DND-41 (cell line): Measurements from ENCODE around the gene MAGEC3.

Experiments
- ATAC-seq: fragments of 200-7000 bp; cut with Tn5 transposase; 3 replicates; pipeline ENCODE4 v1.9.1; 2021; ENCODE audit warnings: low read depth; ENCODE audit not compliant: insufficient read depth
- DNase-seq: peaks from one replicate; pipeline ENCODE4 v3.0.0-alpha.2; 2020
- H2AFZ ChIP-seq: 2 replicates; pipeline ENCODE4 v1.6.0; 2012; ENCODE audit warnings: low read depth, low read length
- H3K27ac ChIP-seq: 2 replicates; pipeline ENCODE4 v1.5.1; 2012; ENCODE audit warnings: low read length, inconsistent platforms
- H3K27me3 ChIP-seq: fragments of 200-600 bp; sonication (generic); 2 replicates; pipeline ENCODE4 v1.6.0; 2012; ENCODE audit warnings: low read length, mild to moderate bottlenecking, inconsistent platforms; ENCODE audit not compliant: insufficient read depth, poor library complexity
- H3K36me3 ChIP-seq: 2 replicates; pipeline ENCODE4 v1.5.1; 2012; ENCODE audit warnings: low read length, inconsistent platforms; ENCODE audit not compliant: insufficient read depth
- H3K4me1 ChIP-seq: 2 replicates; pipeline ENCODE4 v1.5.1; 2012; ENCODE audit warnings: mild to moderate bottlenecking, low read length; ENCODE audit not compliant: insufficient read depth
- H3K4me2 ChIP-seq: 2 replicates; pipeline ENCODE4 v1.6.0; 2012; ENCODE audit warnings: mild to moderate bottlenecking, moderate library complexity, low read length, inconsistent platforms; ENCODE audit not compliant: insufficient read depth
- H3K4me3 ChIP-seq, 2 experiments: fragments of 200-600 bp in 1 of 2; shearing (Covaris generic) in 1 of 2; 2 replicates each; pipeline ENCODE4 v1.5.1; 2012 to 2016; ENCODE audit warnings: inconsistent platforms in 2 of 2, low read length in 2 of 2, mild to moderate bottlenecking in 2 of 2, low read depth in 1 of 2, moderate library complexity in 1 of 2
- H3K79me2 ChIP-seq: 2 replicates; pipeline ENCODE4 v1.6.0; 2012; ENCODE audit warnings: low read length, inconsistent platforms; ENCODE audit not compliant: insufficient read depth
- H3K9ac ChIP-seq: 2 replicates; pipeline ENCODE4 v1.6.0; 2012; ENCODE audit warnings: low read depth, mild to moderate bottlenecking, inconsistent platforms, low read length, moderate library complexity
- H3K9me3 ChIP-seq: 2 replicates; pipeline ENCODE4 v1.5.1; 2012; ENCODE audit warnings: low read length, moderate library complexity, mild to moderate bottlenecking, inconsistent platforms; ENCODE audit not compliant: insufficient read depth, severe bottlenecking
- H4K20me1 ChIP-seq: 2 replicates; pipeline ENCODE4 v1.6.0; 2012; ENCODE audit warnings: low read length; ENCODE audit not compliant: insufficient read depth
- CTCF ChIP-seq: IDR thresholded peaks from 2 replicates; pipeline ENCODE4 v1.5.1; 2012; ENCODE audit warnings: borderline replicate concordance, low read length, moderate library complexity, mild to moderate bottlenecking; ENCODE audit not compliant: poor library complexity, severe bottlenecking; ENCODE audit errors: extremely low read depth
- EZH2 ChIP-seq: IDR thresholded peaks from 3 replicates; pipeline ENCODE4 v1.6.1; 2012; ENCODE audit warnings: borderline replicate concordance, low read depth, mild to moderate bottlenecking, moderate library complexity, low read length, inconsistent platforms; ENCODE audit not compliant: severe bottlenecking

MAGEC3 gene

GRCh38 chrX:141904262-141904661 lies 66.1 kb downstream of the MAGEC3 start:
- Histone ChIP-seq H3K79me2 (no peaks in the 10 kb centered on the region), H3K27ac (no peak overlapping the region), H3K9ac (no peak overlapping the region), H3K4me1 (no peaks in the 10 kb centered on the region), H3K27me3 (no peaks in the 10 kb centered on the region), H3K4me3 (no peak overlapping the region), H3K9me3 (no peaks in the 10 kb centered on the region), H3K36me3 (no peaks in the 10 kb centered on the region), H2AFZ (no peak overlapping the region), H3K4me2 (no peak overlapping the region), H4K20me1 (no peaks in the 10 kb centered on the region)
- TF ChIP-seq CTCF (no peak), EZH2 (no peak)
- DNase-seq, result no peak
- ATAC-seq, result no peak

- Histone ChIP-seq H4K20me1 (no peaks in the 10 kb centered on the region), H3K27me3 (no peaks in the 10 kb centered on the region)
- no peak for DNase-seq
Observed at GRCh38 chrX:141917801-141918200, 79.7 kb downstream of the MAGEC3 start.

GRCh38 chrX:141924293-141924692 lies 86.2 kb downstream of the MAGEC3 start:
- no peak overlapping the region for H3K9ac ChIP-seq
- H3K4me3 ChIP-seq, result no peak overlapping the region
- no peak overlapping the region for H2AFZ ChIP-seq
- DNase-seq (no peak), ATAC-seq (no peak)
- no peak overlapping the region for H3K4me2 ChIP-seq
- H3K27ac ChIP-seq, result no peak overlapping the region
- H3K27me3 ChIP-seq, result no peaks in the 10 kb centered on the region
- H3K4me1 ChIP-seq, result no peaks in the 10 kb centered on the region
- no peaks in the 10 kb centered on the region for H3K9me3 ChIP-seq
- no peaks in the 10 kb centered on the region for H4K20me1 ChIP-seq
- no peak for TF ChIP-seq EZH2
- TF ChIP-seq CTCF, result no peak
- no peaks in the 10 kb centered on the region for H3K79me2 ChIP-seq
- H3K36me3 ChIP-seq, result no peaks in the 10 kb centered on the region

More at GRCh38 chrX:141917801-141918200, 79.7 kb downstream of the MAGEC3 start:
- no peak for TF ChIP-seq CTCF
- TF ChIP-seq EZH2, result no peak
- Histone ChIP-seq H3K4me2 (no peak overlapping the region), H3K9me3 (no peaks in the 10 kb centered on the region), H3K36me3 (no peaks in the 10 kb centered on the region), H3K79me2 (no peaks in the 10 kb centered on the region), H3K4me1 (no peaks in the 10 kb centered on the region), H3K4me3 (no peak overlapping the region), H3K9ac (no peak overlapping the region), H2AFZ (no peak overlapping the region), H3K27ac (no peak overlapping the region)
- ATAC-seq, result no peak

GRCh38 chrX:141928432-141928831 lies 90.3 kb downstream of the MAGEC3 start:
- H3K4me2 ChIP-seq, result no peak overlapping the region

More at GRCh38 chrX:141928432-141928831, 90.3 kb downstream of the MAGEC3 start:
- Histone ChIP-seq H3K36me3 (no peaks in the 10 kb centered on the region), H4K20me1 (no peaks in the 10 kb centered on the region), H3K4me1 (no peaks in the 10 kb centered on the region), H2AFZ (no peak overlapping the region), H3K4me3 (no peak overlapping the region), H3K27ac (no peak overlapping the region), H3K27me3 (no peaks in the 10 kb centered on the region), H3K79me2 (no peaks in the 10 kb centered on the region), H3K9ac (no peak overlapping the region), H3K9me3 (no peaks in the 10 kb centered on the region)
- DNase-seq (no peak), ATAC-seq (no peak)
- TF ChIP-seq EZH2 (no peak), CTCF (no peak)
